ENCODE measurements around the gene ID1. TPM values are rescaled to one million over a fixed set of nuclear protein-coding genes. Genes with fewer than 3 reads are reported as not detected.
A peak's percentile ranks its signal among the peaks of the same experiment; 100 is the strongest.

The ID1 gene
- total and polyA plus RNA-seq, 2 of the 13 experiments (the other 11 are each of a cell fraction or from before 2014, with no cell fraction given): 320 to 419 TPM

DNA sequence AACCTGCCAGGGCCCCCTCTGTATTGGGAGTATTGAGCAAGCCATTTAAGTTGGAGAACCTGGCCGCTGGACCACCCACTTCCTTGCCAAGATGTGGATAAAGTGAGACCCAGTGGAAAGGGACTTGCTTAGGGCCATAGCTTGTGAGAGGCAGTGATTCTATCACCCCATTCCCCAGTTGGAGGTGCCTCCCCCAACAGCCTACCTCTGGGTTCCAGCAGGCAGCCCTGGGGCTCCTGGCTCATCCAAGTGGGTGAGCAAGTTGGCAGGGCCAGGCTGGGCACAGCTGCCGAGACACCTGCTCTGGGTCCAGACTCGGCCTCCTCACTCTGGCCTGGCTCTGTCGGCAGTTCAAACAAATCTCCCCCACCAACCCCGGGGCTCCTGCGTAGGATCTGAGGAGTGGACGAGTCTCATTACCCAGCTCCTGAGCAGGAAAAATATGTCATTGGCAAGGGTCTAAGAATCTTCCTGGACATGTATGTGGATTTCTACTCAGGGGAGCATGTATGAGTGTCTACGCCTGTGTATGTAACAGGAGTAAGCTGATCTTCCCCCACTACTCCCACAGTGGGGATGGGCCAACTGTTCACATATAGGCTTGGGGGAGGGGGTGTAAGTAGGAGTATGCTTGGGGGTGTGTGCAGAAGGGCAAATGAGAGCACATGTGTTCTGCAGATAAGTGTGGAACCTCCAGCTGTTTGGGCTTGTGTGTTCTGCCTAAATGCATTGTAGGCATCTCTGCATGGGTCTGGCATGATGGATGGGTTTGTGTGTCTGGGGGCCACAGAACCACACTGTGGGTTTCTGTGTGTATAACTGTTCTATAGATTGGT lies 1.9 kb downstream of the ID1 start (continued):
- TF ChIP-seq, protein P1, sequence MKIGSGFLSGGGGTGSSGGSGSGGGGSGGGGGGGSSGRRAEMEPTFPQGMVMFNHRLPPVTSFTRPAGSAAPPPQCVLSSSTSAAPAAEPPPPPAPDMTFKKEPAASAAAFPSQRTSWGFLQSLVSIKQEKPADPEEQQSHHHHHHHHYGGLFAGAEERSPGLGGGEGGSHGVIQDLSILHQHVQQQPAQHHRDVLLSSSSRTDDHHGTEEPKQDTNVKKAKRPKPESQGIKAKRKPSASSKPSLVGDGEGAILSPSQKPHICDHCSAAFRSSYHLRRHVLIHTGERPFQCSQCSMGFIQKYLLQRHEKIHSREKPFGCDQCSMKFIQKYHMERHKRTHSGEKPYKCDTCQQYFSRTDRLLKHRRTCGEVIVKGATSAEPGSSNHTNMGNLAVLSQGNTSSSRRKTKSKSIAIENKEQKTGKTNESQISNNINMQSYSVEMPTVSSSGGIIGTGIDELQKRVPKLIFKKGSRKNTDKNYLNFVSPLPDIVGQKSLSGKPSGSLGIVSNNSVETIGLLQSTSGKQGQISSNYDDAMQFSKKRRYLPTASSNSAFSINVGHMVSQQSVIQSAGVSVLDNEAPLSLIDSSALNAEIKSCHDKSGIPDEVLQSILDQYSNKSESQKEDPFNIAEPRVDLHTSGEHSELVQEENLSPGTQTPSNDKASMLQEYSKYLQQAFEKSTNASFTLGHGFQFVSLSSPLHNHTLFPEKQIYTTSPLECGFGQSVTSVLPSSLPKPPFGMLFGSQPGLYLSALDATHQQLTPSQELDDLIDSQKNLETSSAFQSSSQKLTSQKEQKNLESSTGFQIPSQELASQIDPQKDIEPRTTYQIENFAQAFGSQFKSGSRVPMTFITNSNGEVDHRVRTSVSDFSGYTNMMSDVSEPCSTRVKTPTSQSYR (CRISPR knock-in tag; IDR thresholded peaks at IDR 0.05; ENCODE audit: borderline replicate concordance): peak; percentile 97
- TF ChIP-seq MXI1 (IDR thresholded peaks at IDR 0.05; ENCODE audit: borderline replicate concordance, low read depth, low read length) (peak; percentile 91), ATF3 (CRISPR knock-in tag; IDR thresholded peaks at IDR 0.05) (peak; percentile 62; the same call in 1 of the 2 replicates), MAF1 (CRISPR knock-in tag; IDR thresholded peaks at IDR 0.05; ENCODE audit: borderline replicate concordance) (no peak), GTF2F1 (IDR thresholded peaks at IDR 0.05; ENCODE audit: low read length) (no peak), ZNF264 (CRISPR knock-in tag; IDR thresholded peaks at IDR 0.05) (peak; percentile 76), STAT6 (CRISPR knock-in tag; IDR thresholded peaks at IDR 0.05; ENCODE audit: borderline replicate concordance) (no peak; the same call in 1 of the 2 replicates), ZNF572 (CRISPR knock-in tag; IDR thresholded peaks at IDR 0.05) (peak; percentile 89), TMF1 (CRISPR knock-in tag; IDR thresholded peaks at IDR 0.05; ENCODE audit: low read depth) (peak; percentile 4; the same call in 1 of the 2 replicates), ZNF746 (CRISPR knock-in tag; IDR thresholded peaks at IDR 0.05) (no peak; the same call in 1 of the 2 replicates), KLF11 (CRISPR knock-in tag; IDR thresholded peaks at IDR 0.05) (peak; percentile 87; the same call in 1 of the 2 replicates), ZSCAN21 (CRISPR knock-in tag; IDR thresholded peaks at IDR 0.05; ENCODE audit: borderline replicate concordance) (0 out of 2 replicates have a peak, but pooled peaks have one; percentile 59), NCOA2 (CRISPR knock-in tag; IDR thresholded peaks at IDR 0.05) (peak; percentile 69; the same call in 1 of the 2 replicates), MYPOP (CRISPR knock-in tag; IDR thresholded peaks at IDR 0.05) (0 out of 2 replicates have a peak, but pooled peaks have one; percentile 56), ZNF496 (CRISPR knock-in tag; IDR thresholded peaks at IDR 0.05; ENCODE audit: insufficient replicate concordance) (no peak), KLF6 (CRISPR knock-in tag; IDR thresholded peaks at IDR 0.05) (no peak; the same call in none of the 2 replicates), PHF5A (CRISPR knock-in tag; IDR thresholded peaks at IDR 0.05; ENCODE audit: low read depth, unreplicated experiment) (peak; percentile 94), ZNF841 (CRISPR knock-in tag; IDR thresholded peaks at IDR 0.05; ENCODE audit: borderline replicate concordance) (no peak), ZFP90 (CRISPR knock-in tag; IDR thresholded peaks at IDR 0.05; ENCODE audit: borderline replicate concordance) (peak; percentile 21; the same call in 1 of the 2 replicates), DMAP1 (CRISPR knock-in tag; IDR thresholded peaks at IDR 0.05) (peak; percentile 56; the same call in 1 of the 2 replicates)
- TF ChIP-seq, protein P2, sequence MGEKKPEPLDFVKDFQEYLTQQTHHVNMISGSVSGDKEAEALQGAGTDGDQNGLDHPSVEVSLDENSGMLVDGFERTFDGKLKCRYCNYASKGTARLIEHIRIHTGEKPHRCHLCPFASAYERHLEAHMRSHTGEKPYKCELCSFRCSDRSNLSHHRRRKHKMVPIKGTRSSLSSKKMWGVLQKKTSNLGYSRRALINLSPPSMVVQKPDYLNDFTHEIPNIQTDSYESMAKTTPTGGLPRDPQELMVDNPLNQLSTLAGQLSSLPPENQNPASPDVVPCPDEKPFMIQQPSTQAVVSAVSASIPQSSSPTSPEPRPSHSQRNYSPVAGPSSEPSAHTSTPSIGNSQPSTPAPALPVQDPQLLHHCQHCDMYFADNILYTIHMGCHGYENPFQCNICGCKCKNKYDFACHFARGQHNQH (CRISPR knock-in tag; IDR thresholded peaks at IDR 0.05): peak; percentile 74

Measured in HepG2 (cell line).